KOPT-K1 (cell line): ENCODE measurements around the gene DGKB.

Experiments used
- H3K27ac ChIP-seq: fragments of 200-600 bp; sonication (generic); 2 replicates; pipeline ENCODE4 v1.5.1; 2016; ENCODE audit warnings: antibody characterized with exemption, mild to moderate bottlenecking, low read depth, low read length; ENCODE audit not compliant: poor library complexity, severe bottlenecking
- H3K36me3 ChIP-seq: fragments of 200-600 bp; sonication (generic); 2 replicates; pipeline ENCODE4 v1.5.1; 2017; ENCODE audit warnings: antibody characterized with exemption, mild to moderate bottlenecking, low read length, moderate library complexity; ENCODE audit not compliant: insufficient read depth
- H3K9me3 ChIP-seq: fragments of 200-600 bp; sonication (generic); 2 replicates; pipeline ENCODE4 v1.5.1; 2017; ENCODE audit warnings: antibody characterized with exemption, low read length, mild to moderate bottlenecking; ENCODE audit not compliant: insufficient read depth, poor library complexity, severe bottlenecking

DGKB gene

DNA sequence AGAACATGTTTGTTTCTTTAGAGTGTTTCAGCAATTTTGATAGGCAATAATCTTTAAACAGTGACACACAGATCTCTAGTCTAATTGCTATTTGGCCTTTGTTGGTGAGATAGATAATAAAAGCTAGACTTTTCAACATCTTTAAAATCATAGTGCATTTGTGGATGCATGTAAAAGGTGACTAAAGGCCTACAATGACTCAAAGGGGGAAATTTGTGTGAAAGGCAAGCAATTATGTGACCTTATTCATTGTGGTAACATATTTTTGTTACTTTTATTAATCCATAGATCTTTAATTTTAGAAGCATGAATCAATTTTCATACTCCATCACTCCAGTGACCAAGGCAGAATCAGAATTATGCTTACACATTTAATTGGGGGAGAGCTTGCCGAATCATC lies 299.7 kb downstream of the DGKB start:
- H3K27ac ChIP-seq: no peak overlapping the region
- H3K36me3 ChIP-seq: no peaks in the 10 kb centered on the region
- no peaks in the 10 kb centered on the region for H3K9me3 ChIP-seq

GRCh38 chr7:14600766-14601367 lies 301.7 kb downstream of the DGKB start:
- Histone ChIP-seq H3K27ac (no peak overlapping the region), H3K36me3 (no peaks in the 10 kb centered on the region), H3K9me3 (no peaks in the 10 kb centered on the region)

DNA sequence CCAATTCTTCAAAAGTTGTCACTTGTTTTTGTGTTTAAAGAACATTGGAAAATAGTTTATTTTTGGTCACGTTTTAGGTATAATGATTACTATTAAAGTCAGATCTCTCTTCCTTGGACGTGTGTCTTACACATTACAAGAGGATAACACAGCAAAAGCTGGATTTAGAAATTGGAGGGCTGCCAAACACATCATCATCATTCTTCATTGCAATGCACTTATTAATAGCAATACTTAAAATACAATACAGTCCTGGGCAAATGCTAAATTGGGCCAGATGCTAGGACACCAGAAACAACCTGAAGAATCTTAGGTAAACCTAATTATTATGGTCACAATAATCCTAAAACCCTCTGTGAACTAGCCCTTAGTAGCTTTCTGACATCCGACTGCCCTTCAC lies 303.6 kb downstream of the DGKB start:
- H3K36me3 ChIP-seq: no peaks in the 10 kb centered on the region

DNA sequence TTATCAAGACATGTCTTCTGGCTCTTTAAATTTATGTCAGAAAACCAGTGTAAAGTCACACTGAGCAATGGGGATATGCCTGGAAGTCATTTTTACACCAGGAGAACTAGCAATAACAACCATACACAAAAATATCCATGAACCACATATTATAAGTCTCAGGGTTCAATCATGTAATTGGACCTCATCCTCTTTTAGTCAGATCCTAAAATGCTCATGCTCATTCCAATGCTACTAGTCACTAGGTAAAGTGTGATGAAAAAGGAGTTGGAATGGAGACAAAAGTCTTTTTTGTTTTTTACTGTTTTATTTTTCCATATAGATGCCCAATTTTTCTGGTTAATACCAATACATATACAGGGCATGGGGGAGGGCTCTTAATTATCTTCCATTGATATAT lies 306.1 kb downstream of the DGKB start:
- no peaks in the 10 kb centered on the region for H3K9me3 ChIP-seq
- no peaks in the 10 kb centered on the region for H3K36me3 ChIP-seq
- H3K27ac ChIP-seq: no peak overlapping the region

More for the DNA sequence above, 303.6 kb downstream of the DGKB start:
- Histone ChIP-seq H3K9me3 (no peaks in the 10 kb centered on the region), H3K27ac (no peak overlapping the region)

DNA sequence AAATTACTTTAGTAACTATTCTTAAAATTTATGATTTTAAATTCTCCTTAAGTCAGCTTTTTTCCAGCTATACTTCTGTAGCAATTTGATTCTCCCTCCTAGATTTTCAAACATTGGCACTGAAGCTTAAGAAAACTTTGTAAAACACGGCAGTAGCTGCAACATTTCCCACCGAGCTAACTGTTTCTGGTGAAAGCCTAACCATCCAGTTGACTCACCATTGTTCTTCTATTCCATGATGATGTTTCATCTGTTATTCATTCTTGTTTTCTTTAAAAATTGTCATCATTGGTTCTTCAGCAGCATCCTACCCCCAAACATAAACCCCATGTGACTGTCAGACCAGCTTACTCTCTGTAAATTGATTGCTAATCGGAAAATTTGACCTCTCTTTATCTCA lies 312.3 kb downstream of the DGKB start:
- Histone ChIP-seq H3K27ac (no peak overlapping the region), H3K36me3 (no peaks in the 10 kb centered on the region), H3K9me3 (no peaks in the 10 kb centered on the region)

DNA sequence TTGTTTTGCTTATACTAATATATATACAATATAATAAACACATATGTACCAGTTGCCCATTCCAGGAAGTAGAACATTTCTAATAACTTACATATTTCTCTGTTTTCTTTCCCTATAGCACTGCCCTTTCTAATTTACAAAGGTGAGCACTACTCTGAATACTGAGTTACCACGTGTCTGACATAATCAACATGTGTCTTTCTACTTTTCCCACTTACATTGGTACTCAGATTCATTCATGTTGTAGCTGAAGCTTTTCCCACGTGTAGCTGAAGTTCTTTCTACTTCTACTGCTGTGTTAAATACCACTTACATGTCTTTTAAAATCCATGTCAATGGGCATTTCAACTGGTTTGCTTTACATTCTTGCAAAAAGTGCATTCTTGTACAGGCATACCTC lies 317.3 kb downstream of the DGKB start:
- no peaks in the 10 kb centered on the region for H3K9me3 ChIP-seq
- no peaks in the 10 kb centered on the region for H3K36me3 ChIP-seq
- no peak overlapping the region for H3K27ac ChIP-seq

- H3K27ac ChIP-seq: no peak overlapping the region
- no peaks in the 10 kb centered on the region for H3K9me3 ChIP-seq
- H3K36me3 ChIP-seq: no peaks in the 10 kb centered on the region
Observed at GRCh38 chr7:14583518-14583917, 319.0 kb downstream of the DGKB start.

DNA sequence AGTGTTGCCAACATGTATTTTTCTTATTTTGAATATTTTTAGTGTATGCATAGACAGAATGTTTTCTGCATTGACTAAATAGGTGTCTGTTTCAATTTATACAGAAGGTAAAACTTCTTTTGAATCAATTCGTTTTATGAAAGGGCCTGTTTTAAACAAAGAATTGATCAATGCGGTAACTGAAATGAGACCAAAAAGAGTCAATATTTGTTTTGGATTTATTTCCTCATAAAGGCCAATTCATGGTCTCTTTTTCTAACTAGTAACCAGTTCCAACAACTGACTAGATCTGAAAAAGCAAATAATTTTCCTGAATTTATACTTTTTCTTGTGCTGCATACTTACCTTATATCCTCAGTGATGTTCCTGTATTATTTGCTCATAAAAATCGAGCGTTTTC lies 320.5 kb downstream of the DGKB start:
- no peaks in the 10 kb centered on the region for H3K36me3 ChIP-seq
- no peak overlapping the region for H3K27ac ChIP-seq
- H3K9me3 ChIP-seq: no peaks in the 10 kb centered on the region

GRCh38 chr7:14579971-14580370 lies 322.6 kb downstream of the DGKB start:
- H3K9me3 ChIP-seq: no peaks in the 10 kb centered on the region
- no peak overlapping the region for H3K27ac ChIP-seq

GRCh38 chr7:14576578-14576977 lies 326.0 kb downstream of the DGKB start:
- no peak overlapping the region for H3K27ac ChIP-seq
- H3K9me3 ChIP-seq: no peaks in the 10 kb centered on the region
- no peaks in the 10 kb centered on the region for H3K36me3 ChIP-seq

More at GRCh38 chr7:14579971-14580370, 322.6 kb downstream of the DGKB start:
- H3K36me3 ChIP-seq: no peaks in the 10 kb centered on the region

DNA sequence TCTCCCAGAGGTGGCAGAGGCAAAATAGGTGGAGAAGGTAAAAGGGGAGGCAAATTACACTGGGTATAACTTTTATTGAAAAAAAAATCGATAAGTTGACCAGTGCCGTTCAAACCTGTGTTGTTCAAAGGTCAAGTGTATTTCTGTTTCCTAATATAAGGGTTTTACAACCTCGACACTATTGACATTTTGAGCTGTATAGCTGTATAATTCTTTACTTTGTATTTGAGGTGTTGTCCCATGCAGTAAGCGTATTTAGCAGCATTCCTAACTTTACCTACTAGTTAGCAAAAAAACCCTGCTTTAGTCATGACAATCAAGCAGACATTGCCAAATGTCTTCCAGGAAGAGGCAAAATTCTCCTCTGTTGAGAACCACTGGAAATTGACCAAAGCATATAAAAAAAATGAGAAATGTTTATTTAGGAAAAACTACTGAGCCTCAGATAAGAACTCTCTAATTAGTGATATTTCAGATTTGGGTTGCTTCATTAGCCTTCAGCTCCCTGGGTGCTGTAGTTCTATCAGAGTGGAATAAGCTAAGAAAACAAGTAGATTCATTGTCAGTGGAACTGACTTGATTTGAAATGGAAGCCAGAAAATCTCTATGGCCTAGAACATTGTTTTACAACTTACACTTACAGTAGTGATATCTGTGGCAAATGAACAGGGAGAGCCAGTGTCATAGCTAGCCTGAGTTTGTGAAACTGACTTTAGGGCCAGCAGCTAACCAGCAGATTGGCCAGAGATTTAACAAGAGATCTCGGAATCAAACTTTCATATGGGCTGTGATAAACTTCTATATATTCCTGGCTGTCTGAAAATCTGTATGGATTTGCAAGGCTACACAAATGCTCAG lies 331.6 kb downstream of the DGKB start:
- Histone ChIP-seq H3K9me3 (peaks cover 4% of the 10 kb centered on the region), H3K27ac (no peak overlapping the region), H3K36me3 (no peaks in the 10 kb centered on the region)

DNA sequence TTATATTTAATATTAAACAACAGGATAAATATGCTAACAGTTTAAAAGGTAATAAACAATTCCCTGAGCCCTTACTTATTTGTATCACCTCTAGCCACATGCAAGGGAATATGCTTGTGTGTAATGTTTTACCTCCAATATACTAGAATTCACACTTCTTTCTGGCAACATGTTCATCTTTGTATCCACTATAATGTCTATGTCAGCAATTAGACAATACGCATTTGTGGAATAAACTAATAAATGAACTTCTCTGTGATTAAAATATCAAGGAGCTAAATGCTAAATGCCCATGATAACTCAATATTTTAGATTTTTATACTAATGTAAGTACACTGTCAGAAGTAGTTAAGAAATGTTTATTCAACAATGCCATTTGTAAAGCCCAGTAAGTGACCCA lies 350.5 kb downstream of the DGKB start:
- Histone ChIP-seq H3K27ac (no peak overlapping the region), H3K9me3 (no peaks in the 10 kb centered on the region), H3K36me3 (no peaks in the 10 kb centered on the region)

- Histone ChIP-seq H3K36me3 (no peaks in the 10 kb centered on the region), H3K9me3 (no peaks in the 10 kb centered on the region), H3K27ac (no peak overlapping the region)
Observed at GRCh38 chr7:14551310-14551709, 351.2 kb downstream of the DGKB start.

DNA sequence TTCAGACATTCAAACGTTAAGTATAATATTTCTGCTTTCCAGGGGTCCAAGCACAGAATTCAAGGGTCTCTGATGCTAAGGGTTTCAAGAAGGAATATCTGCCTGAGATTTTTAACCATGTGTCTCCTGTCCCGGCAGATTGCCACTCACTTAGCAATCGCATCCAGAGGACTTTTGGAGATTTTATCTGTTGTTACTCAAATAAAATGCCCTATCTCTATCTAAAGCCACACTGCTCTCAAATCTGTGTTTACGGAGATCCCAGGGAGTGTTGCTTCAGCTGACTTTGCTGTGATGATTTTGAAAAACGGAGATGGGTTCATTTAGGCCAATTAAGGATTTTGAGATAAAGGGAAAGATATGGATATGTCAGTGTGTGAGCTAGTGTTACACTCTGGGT lies 359.9 kb downstream of the DGKB start:
- Histone ChIP-seq H3K9me3 (no peaks in the 10 kb centered on the region), H3K36me3 (no peaks in the 10 kb centered on the region), H3K27ac (no peak overlapping the region)

GRCh38 chr7:14521183-14521582 lies 381.4 kb downstream of the DGKB start:
- Histone ChIP-seq H3K9me3 (no peaks in the 10 kb centered on the region), H3K27ac (no peak overlapping the region), H3K36me3 (no peaks in the 10 kb centered on the region)

DNA sequence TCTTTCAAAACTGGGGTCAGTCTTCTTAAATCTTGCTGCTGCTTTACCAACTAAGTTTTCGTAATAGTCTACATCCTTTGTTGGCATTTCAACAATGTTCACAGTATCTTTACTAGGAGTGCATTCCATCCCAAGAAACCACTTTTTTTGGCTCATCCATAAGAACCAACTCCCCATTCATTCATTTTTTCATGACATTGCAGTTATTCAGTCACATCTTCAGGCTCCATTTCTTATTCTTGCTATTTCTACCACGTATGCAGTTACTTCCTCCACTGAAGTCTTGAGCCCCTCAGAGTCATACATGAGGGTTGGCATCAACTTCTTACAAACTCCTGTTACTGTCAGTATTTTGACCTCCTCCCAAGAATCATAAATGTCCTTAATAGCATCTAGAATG lies 392.3 kb downstream of the DGKB start:
- peaks cover 7% of the 10 kb centered on the region for H3K9me3 ChIP-seq
- H3K36me3 ChIP-seq: no peaks in the 10 kb centered on the region
- H3K27ac ChIP-seq: no peak overlapping the region
